Lower leg skin (tissue), 3 donors: ENCODE measurements around the gene SPARC.

Experiments used
- POLR2A ChIP-seq, 2 donors: fragments of 450-650 bp; IDR thresholded peaks; one replicate each; pipeline ENCODE4 v1.6.1; 2016 to 2017; ENCODE audit warnings: antibody characterized with exemption in 2 of 2, mild to moderate bottlenecking in 1 of 2, moderate library complexity in 1 of 2
- TF ChIP-seq, protein P1 (sequence below), 3 donors: fragments of 450-650 bp; IDR thresholded peaks; one replicate each; pipeline ENCODE4 v1.5.1; 2016; ENCODE audit warnings: antibody characterized with exemption in 3 of 3, mild to moderate bottlenecking in 3 of 3, moderate library complexity in 2 of 3

DNA sequence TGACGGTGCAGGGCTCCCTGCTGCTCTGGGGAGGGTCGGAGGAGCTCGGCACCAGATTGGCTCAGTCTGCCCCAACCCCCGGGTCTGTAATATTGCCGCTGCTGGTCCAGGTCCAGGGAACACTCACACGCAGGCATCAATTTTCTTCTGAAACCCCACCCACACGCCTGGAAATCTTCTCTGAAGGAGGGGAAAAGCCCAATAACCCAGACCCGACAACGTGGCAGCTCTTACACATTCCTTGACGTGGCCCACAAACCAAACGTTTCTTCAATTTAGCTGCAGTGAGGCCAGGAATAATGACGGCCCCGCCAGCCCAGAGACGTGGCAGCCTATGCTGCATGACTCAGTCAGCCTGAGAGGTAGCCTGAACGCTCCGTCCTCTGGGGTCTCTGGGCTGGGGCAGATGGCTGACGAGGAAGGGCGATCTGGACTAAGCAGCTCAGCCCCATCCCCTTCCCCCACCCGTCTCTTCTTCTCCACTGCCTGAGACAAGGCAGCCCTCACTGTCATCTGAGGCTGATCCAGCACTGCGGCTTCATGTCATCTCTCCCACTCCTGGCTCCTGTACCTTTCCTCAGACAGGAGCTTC lies 9.9 kb upstream of the SPARC start:
- TF ChIP-seq, protein P1, sequence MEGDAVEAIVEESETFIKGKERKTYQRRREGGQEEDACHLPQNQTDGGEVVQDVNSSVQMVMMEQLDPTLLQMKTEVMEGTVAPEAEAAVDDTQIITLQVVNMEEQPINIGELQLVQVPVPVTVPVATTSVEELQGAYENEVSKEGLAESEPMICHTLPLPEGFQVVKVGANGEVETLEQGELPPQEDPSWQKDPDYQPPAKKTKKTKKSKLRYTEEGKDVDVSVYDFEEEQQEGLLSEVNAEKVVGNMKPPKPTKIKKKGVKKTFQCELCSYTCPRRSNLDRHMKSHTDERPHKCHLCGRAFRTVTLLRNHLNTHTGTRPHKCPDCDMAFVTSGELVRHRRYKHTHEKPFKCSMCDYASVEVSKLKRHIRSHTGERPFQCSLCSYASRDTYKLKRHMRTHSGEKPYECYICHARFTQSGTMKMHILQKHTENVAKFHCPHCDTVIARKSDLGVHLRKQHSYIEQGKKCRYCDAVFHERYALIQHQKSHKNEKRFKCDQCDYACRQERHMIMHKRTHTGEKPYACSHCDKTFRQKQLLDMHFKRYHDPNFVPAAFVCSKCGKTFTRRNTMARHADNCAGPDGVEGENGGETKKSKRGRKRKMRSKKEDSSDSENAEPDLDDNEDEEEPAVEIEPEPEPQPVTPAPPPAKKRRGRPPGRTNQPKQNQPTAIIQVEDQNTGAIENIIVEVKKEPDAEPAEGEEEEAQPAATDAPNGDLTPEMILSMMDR (IDR thresholded peaks at IDR 0.05), result no peak
- no peak for TF ChIP-seq POLR2A (IDR thresholded peaks at IDR 0.05)
